HUES64 (cell line): ENCODE data around the gene LRRC57.

Experiments used
- H3K27ac ChIP-seq: 2 replicates; pipeline ENCODE4 v1.7.0; 2013; ENCODE audit warnings: low read depth, low read length, inconsistent platforms
- H3K27me3 ChIP-seq: 2 replicates; pipeline ENCODE4 v1.6.1; 2013; ENCODE audit warnings: mild to moderate bottlenecking, low read length; ENCODE audit not compliant: insufficient read depth
- H3K36me3 ChIP-seq: 2 replicates; pipeline ENCODE4 v1.6.1; 2013; ENCODE audit warnings: mild to moderate bottlenecking, low read length; ENCODE audit not compliant: insufficient read depth
- H3K4me1 ChIP-seq: 2 replicates; pipeline ENCODE4 v1.6.1; 2013; ENCODE audit warnings: mild to moderate bottlenecking, low read length, moderate library complexity; ENCODE audit not compliant: insufficient read depth
- H3K4me3 ChIP-seq: 2 replicates; pipeline ENCODE4 v1.5.1; 2013; ENCODE audit warnings: mild to moderate bottlenecking, low read length, moderate library complexity
- H3K9ac ChIP-seq: 2 replicates; pipeline ENCODE4 v1.6.1; 2013; ENCODE audit warnings: mild to moderate bottlenecking, low read depth, low read length
- H3K9me3 ChIP-seq: 2 replicates; pipeline ENCODE4 v1.6.1; 2013; ENCODE audit warnings: low read depth, low read length; ENCODE audit not compliant: insufficient read depth
- WGBS: fragments of 150-250, 120-280 bp; methylation state at CpG from one replicate; pipeline ENCODE4 v1.1.7; 2013; ENCODE audit warnings: missing lambda C conversion rate; 5-methylcytosine and 5-hydroxymethylcytosine counted together

The LRRC57 gene

GRCh38 chr15:42549032-42549491 is 469 bp upstream of the LRRC57 start:
- Histone ChIP-seq H3K4me3 (peak overlapping the region; percentile 100), H3K4me1 (peaks cover 8% of the 10 kb centered on the region), H3K27me3 (no peaks in the 10 kb centered on the region), H3K36me3 (peaks cover 26% of the 10 kb centered on the region), H3K27ac (peak overlapping the region; percentile 78), H3K9ac (peak overlapping the region; percentile 89), H3K9me3 (no peaks in the 10 kb centered on the region)
- WGBS, result under 1% methylated on average over 12 of the region's 15 CpGs

- no peak overlapping the region for H3K27ac ChIP-seq
- no peaks in the 10 kb centered on the region for H3K27me3 ChIP-seq
- WGBS, result 6% methylated on average over 9 of the region's 9 CpGs
- H3K9me3 ChIP-seq, result no peaks in the 10 kb centered on the region
- peak overlapping the region; percentile 89 for H3K9ac ChIP-seq
- H3K36me3 ChIP-seq, result peaks cover 29% of the 10 kb centered on the region
- peaks cover 8% of the 10 kb centered on the region for H3K4me1 ChIP-seq
- peak overlapping the region; percentile 100 for H3K4me3 ChIP-seq
These were observed 710 bp downstream of the LRRC57 start for GRCh38 chr15:42547918-42548248.

GRCh38 chr15:42544853-42545629 is 3.6 kb downstream of the LRRC57 start:
- Histone ChIP-seq H3K27ac (no peak overlapping the region), H3K27me3 (no peaks in the 10 kb centered on the region), H3K9ac (no peak overlapping the region), H3K36me3 (peaks cover 32% of the 10 kb centered on the region), H3K9me3 (no peaks in the 10 kb centered on the region), H3K4me1 (peaks cover 8% of the 10 kb centered on the region), H3K4me3 (no peak overlapping the region)
- WGBS, result 95% methylated on average over 4 of the region's 4 CpGs

- WGBS, result no CpG with 5 or more reads among the region's 1 CpG
- Histone ChIP-seq H3K4me3 (no peak overlapping the region), H3K9me3 (no peaks in the 10 kb centered on the region), H3K27ac (no peak overlapping the region), H3K9ac (no peak overlapping the region), H3K36me3 (peaks cover 52% of the 10 kb centered on the region), H3K4me1 (no peaks in the 10 kb centered on the region), H3K27me3 (no peaks in the 10 kb centered on the region)
These were observed 15.3 kb downstream of the LRRC57 start for GRCh38 chr15:42533246-42533645.

GRCh38 chr15:42528970-42529369 is 19.6 kb downstream of the LRRC57 start:
- Histone ChIP-seq H3K4me3 (no peak overlapping the region), H3K36me3 (peaks cover 64% of the 10 kb centered on the region), H3K9ac (no peak overlapping the region), H3K4me1 (no peaks in the 10 kb centered on the region), H3K27ac (no peak overlapping the region), H3K27me3 (no peaks in the 10 kb centered on the region), H3K9me3 (no peaks in the 10 kb centered on the region)
- 96% methylated on average over 3 of the region's 3 CpGs for WGBS

- no peaks in the 10 kb centered on the region for H3K27me3 ChIP-seq
- no peak overlapping the region for H3K27ac ChIP-seq
- no peak overlapping the region for H3K9ac ChIP-seq
- H3K9me3 ChIP-seq, result no peaks in the 10 kb centered on the region
- WGBS, result 93% methylated on average over 2 of the region's 2 CpGs
- H3K36me3 ChIP-seq, result peaks cover 58% of the 10 kb centered on the region
- no peak overlapping the region for H3K4me3 ChIP-seq
- H3K4me1 ChIP-seq, result no peaks in the 10 kb centered on the region
These were observed 25.3 kb downstream of the LRRC57 start for GRCh38 chr15:42523331-42523730.

- no peaks in the 10 kb centered on the region for H3K4me1 ChIP-seq
- H3K9me3 ChIP-seq, result no peaks in the 10 kb centered on the region
- no peaks in the 10 kb centered on the region for H3K27me3 ChIP-seq
- H3K9ac ChIP-seq, result no peak overlapping the region
- H3K4me3 ChIP-seq, result no peak overlapping the region
- H3K36me3 ChIP-seq, result peaks cover 42% of the 10 kb centered on the region
- no peak overlapping the region for H3K27ac ChIP-seq
- WGBS, result 93% methylated on average over 4 of the region's 4 CpGs
These were observed 37.6 kb downstream of the LRRC57 start for GRCh38 chr15:42511007-42511391.

GRCh38 chr15:42510258-42511006 is 38.2 kb downstream of the LRRC57 start:
- no peaks in the 10 kb centered on the region for H3K27me3 ChIP-seq
- 90% methylated on average over 4 of the region's 4 CpGs for WGBS
- no peak overlapping the region for H3K4me3 ChIP-seq
- H3K9ac ChIP-seq, result no peak overlapping the region
- no peaks in the 10 kb centered on the region for H3K4me1 ChIP-seq
- no peak overlapping the region for H3K27ac ChIP-seq
- no peaks in the 10 kb centered on the region for H3K9me3 ChIP-seq
- H3K36me3 ChIP-seq, result peaks cover 37% of the 10 kb centered on the region

- H3K36me3 ChIP-seq, result peaks cover 20% of the 10 kb centered on the region
- H3K27me3 ChIP-seq, result no peaks in the 10 kb centered on the region
- 95% methylated on average over 9 of the region's 9 CpGs for WGBS
- H3K4me1 ChIP-seq, result 0 out of 2 replicates have a peak, but pooled peaks cover 3% of the 10 kb centered on the region
- H3K27ac ChIP-seq, result no peak overlapping the region
- H3K9me3 ChIP-seq, result no peaks in the 10 kb centered on the region
- H3K4me3 ChIP-seq, result no peak overlapping the region
- no peak overlapping the region for H3K9ac ChIP-seq
These were observed 40.3 kb downstream of the LRRC57 start for GRCh38 chr15:42508263-42508690.

GRCh38 chr15:42507514-42507913 is 41.1 kb downstream of the LRRC57 start:
- Histone ChIP-seq H3K27ac (no peak overlapping the region), H3K4me3 (no peak overlapping the region), H3K27me3 (no peaks in the 10 kb centered on the region), H3K9me3 (no peaks in the 10 kb centered on the region), H3K9ac (no peak overlapping the region), H3K4me1 (0 out of 2 replicates have a peak, but pooled peaks cover 3% of the 10 kb centered on the region), H3K36me3 (peaks cover 13% of the 10 kb centered on the region; the same call in 1 of the 2 replicates)
- 100% methylated on average over 3 of the region's 4 CpGs for WGBS

- 98% methylated on average over 2 of the region's 3 CpGs for WGBS
- Histone ChIP-seq H3K4me1 (peaks cover 9% of the 10 kb centered on the region), H3K36me3 (no peaks in the 10 kb centered on the region), H3K9ac (no peak overlapping the region), H3K27me3 (no peaks in the 10 kb centered on the region), H3K4me3 (no peak overlapping the region), H3K27ac (no peak overlapping the region), H3K9me3 (no peaks in the 10 kb centered on the region)
These were observed 44.0 kb downstream of the LRRC57 start for GRCh38 chr15:42504631-42505030.
